Calu3 (cell line): ENCODE measurements around the gene KRT24. TPM values are rescaled to one million over a fixed set of nuclear protein-coding genes. Genes with fewer than 3 reads are reported as not detected.

Source experiments
- BruUV-seq: library from RNA; stranded (reverse); fragments of 400-500 nt; replicated peaks from 2 replicates; lab custom pipeline; 2021; lab: Mats Ljungman, UMichigan
- CTCF ChIA-PET: fragments of 300-600 bp; sonication (Branson Sonifier 250); formaldehyde crosslinking; loops from one replicate; lab custom pipeline; 2022; ENCODE audit warnings: antibody characterized with exemption; lab: Charles Lee
- DNase-seq: peaks from one replicate; pipeline ENCODE4 v3.0.0; 2022
- H3K27ac Mint-ChIP-seq: one replicate; pipeline ENCODE4 v1.8.0; 2022; ENCODE audit warnings: mixed read lengths; ENCODE audit not compliant: unreplicated experiment
- H3K27me3 Mint-ChIP-seq: one replicate; pipeline ENCODE4 v1.8.0; 2022; ENCODE audit warnings: mixed read lengths; ENCODE audit not compliant: unreplicated experiment
- H3K36me3 Mint-ChIP-seq: one replicate; pipeline ENCODE4 v1.8.0; 2022; ENCODE audit warnings: mild to moderate bottlenecking, moderate library complexity, mixed read lengths; ENCODE audit not compliant: insufficient read depth, unreplicated experiment
- H3K4me1 Mint-ChIP-seq: one replicate; pipeline ENCODE4 v1.8.0; 2022; ENCODE audit warnings: mild to moderate bottlenecking, low read depth, mixed read lengths; ENCODE audit not compliant: unreplicated experiment
- H3K4me3 Mint-ChIP-seq: one replicate; pipeline ENCODE4 v1.8.0; 2022; ENCODE audit warnings: mild to moderate bottlenecking, low read depth, moderate library complexity, mixed read lengths; ENCODE audit not compliant: unreplicated experiment
- H3K9me3 Mint-ChIP-seq: one replicate; pipeline ENCODE4 v1.8.0; 2022; ENCODE audit warnings: low read depth, mixed read lengths; ENCODE audit not compliant: unreplicated experiment
- intact Hi-C: fragments of 100-400 bp; cut with micrococcal nuclease; formaldehyde crosslinking; loops from one replicate; pipeline ENCODE4 v1.10.0; 2022; ENCODE audit not compliant: unreplicated experiment
- total RNA-seq: library from RNA; stranded (reverse); gene quantifications from 2 replicates; pipeline ENCODE4 v1.2.3, GENCODE V29; 2022
- TF ChIP-seq, protein P1 (sequence below): fragments of 200-600 bp; IDR thresholded peaks from one replicate; pipeline ENCODE4 v1.8.0; 2022; ENCODE audit warnings: antibody characterized with exemption; ENCODE audit not compliant: unreplicated experiment

Gene KRT24
- total RNA-seq, 1 experiment from 2014 or later: 2.0 TPM

DNA sequence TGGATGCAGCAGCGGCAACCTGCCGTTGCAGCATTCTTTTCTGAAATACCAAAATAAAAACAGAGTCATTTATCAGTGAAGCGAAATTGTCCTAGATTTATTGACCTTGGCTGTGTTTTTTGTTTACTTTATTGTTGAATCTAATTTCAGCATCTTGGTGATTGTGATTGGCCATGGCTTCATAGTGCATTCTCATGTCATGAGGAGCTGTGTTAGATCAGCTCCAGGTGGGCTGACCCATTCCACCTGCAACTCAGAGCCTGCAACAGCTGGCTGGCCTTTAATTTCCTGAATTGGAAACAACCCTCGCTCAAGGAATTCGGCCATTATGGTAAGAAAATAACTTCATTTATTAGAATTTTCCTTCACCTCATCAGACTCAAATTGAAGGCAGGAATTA lies 16.4 kb downstream of the KRT24 start:
- no TSS peak for BruUV-seq
- Mint-ChIP-seq H3K4me1 (no peaks in the 10 kb centered on the region), H3K9me3 (no peaks in the 10 kb centered on the region), H3K27ac (no peak overlapping the region), H3K4me3 (no peak overlapping the region), H3K27me3 (peaks cover 38% of the 10 kb centered on the region), H3K36me3 (no peaks in the 10 kb centered on the region)
- CTCF ChIA-PET: interaction anchor here (1.0 to 11.9 kb wide), 4 partner anchors 7 to 237 kb away, joined by 3 to 145 read pairs (median 4); no protein-coding TSS in a partner anchor
- intact Hi-C loops: no loop called here
- TF ChIP-seq, protein P1, sequence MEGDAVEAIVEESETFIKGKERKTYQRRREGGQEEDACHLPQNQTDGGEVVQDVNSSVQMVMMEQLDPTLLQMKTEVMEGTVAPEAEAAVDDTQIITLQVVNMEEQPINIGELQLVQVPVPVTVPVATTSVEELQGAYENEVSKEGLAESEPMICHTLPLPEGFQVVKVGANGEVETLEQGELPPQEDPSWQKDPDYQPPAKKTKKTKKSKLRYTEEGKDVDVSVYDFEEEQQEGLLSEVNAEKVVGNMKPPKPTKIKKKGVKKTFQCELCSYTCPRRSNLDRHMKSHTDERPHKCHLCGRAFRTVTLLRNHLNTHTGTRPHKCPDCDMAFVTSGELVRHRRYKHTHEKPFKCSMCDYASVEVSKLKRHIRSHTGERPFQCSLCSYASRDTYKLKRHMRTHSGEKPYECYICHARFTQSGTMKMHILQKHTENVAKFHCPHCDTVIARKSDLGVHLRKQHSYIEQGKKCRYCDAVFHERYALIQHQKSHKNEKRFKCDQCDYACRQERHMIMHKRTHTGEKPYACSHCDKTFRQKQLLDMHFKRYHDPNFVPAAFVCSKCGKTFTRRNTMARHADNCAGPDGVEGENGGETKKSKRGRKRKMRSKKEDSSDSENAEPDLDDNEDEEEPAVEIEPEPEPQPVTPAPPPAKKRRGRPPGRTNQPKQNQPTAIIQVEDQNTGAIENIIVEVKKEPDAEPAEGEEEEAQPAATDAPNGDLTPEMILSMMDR: no peak
- DNase-seq: no peak

DNA sequence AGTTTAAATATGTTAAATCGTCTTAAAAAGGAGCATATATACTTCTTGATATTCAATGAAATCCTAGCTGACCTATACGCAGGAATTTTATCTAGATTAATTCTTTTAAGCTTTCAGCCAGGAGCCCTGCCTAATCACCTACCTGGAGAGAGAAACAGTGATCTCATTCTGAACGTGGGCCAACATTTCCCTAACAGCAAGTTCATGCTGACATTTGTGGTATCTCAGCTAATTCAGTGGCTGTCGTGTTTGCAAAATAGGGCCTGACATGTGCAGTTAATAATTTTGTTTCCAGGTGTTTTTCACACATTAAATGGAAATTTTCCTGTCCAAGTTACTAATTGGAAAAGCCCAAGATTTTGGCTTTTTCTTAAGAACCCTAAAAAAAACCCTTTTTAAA lies 17.4 kb downstream of the KRT24 start:
- TF ChIP-seq, protein P1: no peak
- no peaks in the 10 kb centered on the region for H3K4me1 Mint-ChIP-seq
- DNase-seq: no peak
- H3K27ac Mint-ChIP-seq: no peak overlapping the region
- no peaks in the 10 kb centered on the region for H3K36me3 Mint-ChIP-seq
- H3K4me3 Mint-ChIP-seq: no peak overlapping the region
- no TSS peak for BruUV-seq
- no peaks in the 10 kb centered on the region for H3K9me3 Mint-ChIP-seq
- H3K27me3 Mint-ChIP-seq: peaks cover 38% of the 10 kb centered on the region
- intact Hi-C loops: no loop called here
- CTCF ChIA-PET: interaction anchor here (1.2 to 11.9 kb wide), 9 partner anchors 8 to 236 kb away, joined by 3 to 145 read pairs (median 4); partner anchors contain the start of gene KRT222

DNA sequence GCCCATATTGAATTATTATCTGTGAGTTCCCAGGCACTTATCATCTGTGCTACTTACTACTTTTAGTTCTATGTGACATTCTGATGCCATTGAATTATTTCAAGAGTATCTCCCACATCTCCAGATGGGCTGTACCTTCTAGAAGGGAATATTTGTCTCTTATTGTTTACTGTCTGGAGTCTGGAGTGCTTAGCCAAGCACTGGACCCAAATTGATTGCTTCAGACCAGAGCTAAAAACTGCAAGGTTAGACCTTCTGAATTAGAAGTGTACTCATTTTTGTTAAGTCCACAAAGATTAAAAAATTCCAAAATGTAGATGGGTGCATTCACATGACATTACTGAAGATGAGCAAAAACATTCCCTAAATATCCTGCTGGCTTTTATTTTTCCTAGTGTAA lies 22.6 kb downstream of the KRT24 start:
- intact Hi-C loops: no loop called here
- CTCF ChIA-PET: interaction anchor here (0.9 to 11.9 kb wide), 18 partner anchors 8 to 221 kb away, joined by 3 to 145 read pairs (median 4); partner anchors contain the start of genes KRT222 and TNS4
- H3K4me3 Mint-ChIP-seq: no peak overlapping the region
- H3K9me3 Mint-ChIP-seq: no peaks in the 10 kb centered on the region
- no TSS peak for BruUV-seq
- no peaks in the 10 kb centered on the region for H3K36me3 Mint-ChIP-seq
- no peak overlapping the region for H3K27ac Mint-ChIP-seq
- TF ChIP-seq, protein P1: no peak
- no peak for DNase-seq
- H3K4me1 Mint-ChIP-seq: peaks cover 6% of the 10 kb centered on the region
- peaks cover 66% of the 10 kb centered on the region for H3K27me3 Mint-ChIP-seq

DNA sequence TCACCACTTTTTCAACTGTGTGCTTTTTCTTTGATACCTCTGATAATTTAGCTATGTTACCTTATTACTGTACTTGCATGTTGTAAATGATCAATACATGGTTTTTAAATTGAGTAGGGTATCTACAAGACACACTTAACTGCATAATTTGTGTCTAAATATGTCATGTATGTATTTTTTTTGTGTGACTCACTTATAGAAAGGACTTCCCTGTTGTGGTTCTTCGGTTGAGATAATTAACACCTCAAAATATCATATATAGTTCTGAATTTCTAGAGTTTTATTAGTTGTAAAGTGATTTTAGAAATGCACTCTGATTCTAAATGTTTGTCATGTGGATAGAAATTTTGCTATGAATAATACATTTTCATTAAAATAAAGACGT lies 24.0 kb downstream of the KRT24 start:
- DNase-seq: no peak
- Mint-ChIP-seq H3K9me3 (no peaks in the 10 kb centered on the region), H3K4me1 (peaks cover 6% of the 10 kb centered on the region), H3K4me3 (no peak overlapping the region), H3K27ac (no peak overlapping the region), H3K27me3 (peaks cover 80% of the 10 kb centered on the region), H3K36me3 (no peaks in the 10 kb centered on the region)
- CTCF ChIA-PET: interaction anchor here (0.6 to 11.9 kb wide), 23 partner anchors 9 to 219 kb away, joined by 3 to 145 read pairs (median 4); partner anchors contain the start of gene KRT222
- TF ChIP-seq, protein P1: no peak
- intact Hi-C loops: loop anchor here (10.0 kb wide), 1 partner anchor 775 kb away; no protein-coding TSS in a partner anchor
- BruUV-seq: no TSS peak
